Spinal cord (tissue), 10 donors: ENCODE results near the gene FRMD3. TPM values are rescaled to one million over a fixed set of nuclear protein-coding genes. Genes with fewer than 3 reads are reported as not detected.
A peak's percentile ranks its signal among the peaks of the same experiment; 100 is the strongest.
"Not testable (repeated sequence)": the region's sequence is repeated elsewhere in the genome, so short reads cannot be mapped to it uniquely, and the experiment has no call there.

Source experiments
- DNase-seq, 6 donors: peaks; one replicate each; pipeline versions ENCODE4 v3.0.0 to v3.0.0-alpha.2; 2013 to 2015; ENCODE audit warnings: low spot score in 6 of 6, low read depth in 4 of 6
- H3K27ac ChIP-seq: one replicate; pipeline ENCODE4 v1.5.1; 2013; ENCODE audit warnings: low read depth, low read length, control low read depth
- H3K27me3 ChIP-seq: one replicate; pipeline ENCODE4 v1.6.1; 2013; ENCODE audit warnings: low read length; ENCODE audit not compliant: control insufficient read depth, insufficient read depth
- H3K36me3 ChIP-seq: one replicate; pipeline ENCODE4 v1.6.1; 2013; ENCODE audit warnings: low read length; ENCODE audit not compliant: control insufficient read depth, insufficient read depth
- H3K4me1 ChIP-seq: one replicate; pipeline ENCODE4 v1.6.1; 2013; ENCODE audit warnings: low read length; ENCODE audit not compliant: control insufficient read depth, insufficient read depth
- H3K4me3 ChIP-seq: one replicate; pipeline ENCODE4 v1.5.1; 2013; ENCODE audit warnings: low read depth, low read length, control low read depth
- H3K9me3 ChIP-seq: one replicate; pipeline ENCODE4 v1.6.1; 2013; ENCODE audit warnings: low read length; ENCODE audit not compliant: control insufficient read depth, insufficient read depth
- WGBS: methylation state at CpG from one replicate; pipeline ENCODE4 v1.1.5; 2013; ENCODE audit warnings: missing lambda C conversion rate; ENCODE audit not compliant: insufficient coverage; 5-methylcytosine and 5-hydroxymethylcytosine counted together
- polyA plus RNA-seq, 2 donors: library from polyadenylated mRNA; unstranded; fragments of 120-200 nt; gene quantifications; one replicate each; pipeline ENCODE4 v1.2.1, GENCODE V29; 2013; ENCODE audit not compliant: insufficient read length in 2 of 2
- total RNA-seq, 2 donors: library from RNA; depleted of rRNA in 1 of 2; stranded (reverse); fragments of 120-200 nt in 1 of 2; fragments of >200 nt in 1 of 2; gene quantifications; one replicate each; pipeline versions ENCODE4 v1.2.3 to v1.2.4, GENCODE V29; 2013 to 2014
- donor health status: healthy.

Gene FRMD3
- total and polyA plus RNA-seq, 4 donors: 12.6 to 26.8 (median 16.5) TPM

- peaks cover 9% of the 10 kb centered on the region for H3K27me3 ChIP-seq
Measured at GRCh38 chr9:83533296-83533695, 4.9 kb downstream of the FRMD3 start.

GRCh38 chr9:83526901-83527300 is 11.3 kb downstream of the FRMD3 start:
- Histone ChIP-seq H3K36me3 (no peaks in the 10 kb centered on the region), H3K27ac (peak overlapping the region; percentile 57), H3K4me1 (no peaks in the 10 kb centered on the region), H3K4me3 (no peak overlapping the region), H3K9me3 (peaks cover 2% of the 10 kb centered on the region), H3K27me3 (no peaks in the 10 kb centered on the region)
- WGBS: 15% methylated on average over 3 of the region's 3 CpGs
- DNase-seq: peak in 1 of 6 donors; percentile 41

More at GRCh38 chr9:83533296-83533695, 4.9 kb downstream of the FRMD3 start:
- Histone ChIP-seq H3K36me3 (no peaks in the 10 kb centered on the region), H3K9me3 (peaks cover 2% of the 10 kb centered on the region), H3K4me3 (no peak overlapping the region), H3K4me1 (peaks cover 11% of the 10 kb centered on the region), H3K27ac (no peak overlapping the region)
- WGBS: no CpG with 5 or more reads among the region's 2 CpGs
- no peak for DNase-seq

- H3K4me1 ChIP-seq: no peaks in the 10 kb centered on the region
- peaks cover 2% of the 10 kb centered on the region for H3K9me3 ChIP-seq
- 90% methylated on average over 2 of the region's 2 CpGs for WGBS
- peak overlapping the region; percentile 42 for H3K27ac ChIP-seq
- no peaks in the 10 kb centered on the region for H3K27me3 ChIP-seq
- H3K36me3 ChIP-seq: no peaks in the 10 kb centered on the region
- DNase-seq: no peak
- no peak overlapping the region for H3K4me3 ChIP-seq
Measured at GRCh38 chr9:83526211-83526610, 12.0 kb downstream of the FRMD3 start.

GRCh38 chr9:83523684-83524083 is 14.5 kb downstream of the FRMD3 start:
- DNase-seq: no peak
- H3K4me3 ChIP-seq: no peak overlapping the region
- H3K4me1 ChIP-seq: no peaks in the 10 kb centered on the region
- no peak overlapping the region for H3K27ac ChIP-seq
- H3K9me3 ChIP-seq: no peaks in the 10 kb centered on the region
- H3K27me3 ChIP-seq: no peaks in the 10 kb centered on the region
- H3K36me3 ChIP-seq: no peaks in the 10 kb centered on the region

- no peaks in the 10 kb centered on the region for H3K4me1 ChIP-seq
- peaks cover 1% of the 10 kb centered on the region for H3K9me3 ChIP-seq
- H3K36me3 ChIP-seq: no peaks in the 10 kb centered on the region
- no peak for DNase-seq
- H3K4me3 ChIP-seq: no peak overlapping the region
- WGBS: 82% methylated on average over 3 of the region's 4 CpGs
- no peaks in the 10 kb centered on the region for H3K27me3 ChIP-seq
- H3K27ac ChIP-seq: no peak overlapping the region
Measured at GRCh38 chr9:83521411-83521810, 16.8 kb downstream of the FRMD3 start.

- Histone ChIP-seq H3K27me3 (no peaks in the 10 kb centered on the region), H3K9me3 (peaks cover 1% of the 10 kb centered on the region), H3K4me3 (no peak overlapping the region), H3K4me1 (no peaks in the 10 kb centered on the region), H3K27ac (no peak overlapping the region), H3K36me3 (no peaks in the 10 kb centered on the region)
- no peak for DNase-seq
- no CpG with 5 or more reads among the region's 1 CpG for WGBS
Measured at GRCh38 chr9:83521011-83521410, 17.2 kb downstream of the FRMD3 start.

GRCh38 chr9:83520292-83520691 is 17.9 kb downstream of the FRMD3 start:
- no peaks in the 10 kb centered on the region for H3K27me3 ChIP-seq

GRCh38 chr9:83517980-83518379 is 20.2 kb downstream of the FRMD3 start:
- H3K27ac ChIP-seq, H3K4me1 ChIP-seq, H3K36me3 ChIP-seq, H3K27me3 ChIP-seq, H3K4me3 ChIP-seq, DNase-seq, H3K9me3 ChIP-seq: not testable (repeated sequence)

More at GRCh38 chr9:83520292-83520691, 17.9 kb downstream of the FRMD3 start:
- Histone ChIP-seq H3K9me3 (peaks cover 1% of the 10 kb centered on the region), H3K4me1 (no peaks in the 10 kb centered on the region), H3K4me3 (no peak overlapping the region), H3K36me3 (no peaks in the 10 kb centered on the region), H3K27ac (no peak overlapping the region)
- DNase-seq: no peak
- 89% methylated on average over 1 of the region's 1 CpG for WGBS

- Histone ChIP-seq H3K4me3 (no peak overlapping the region), H3K36me3 (no peaks in the 10 kb centered on the region), H3K4me1 (peaks cover 3% of the 10 kb centered on the region), H3K27me3 (no peaks in the 10 kb centered on the region), H3K9me3 (peaks cover 1% of the 10 kb centered on the region), H3K27ac (no peak overlapping the region)
- DNase-seq: no peak
- no CpG with 5 or more reads among the region's 2 CpGs for WGBS
Measured at GRCh38 chr9:83514767-83515166, 23.4 kb downstream of the FRMD3 start.

GRCh38 chr9:83512621-83513020 is 25.6 kb downstream of the FRMD3 start:
- peaks cover 3% of the 10 kb centered on the region for H3K4me1 ChIP-seq
- H3K27me3 ChIP-seq: no peaks in the 10 kb centered on the region
- H3K9me3 ChIP-seq: no peaks in the 10 kb centered on the region
- no peak overlapping the region for H3K4me3 ChIP-seq
- H3K36me3 ChIP-seq: no peaks in the 10 kb centered on the region
- DNase-seq: no peak
- no peak overlapping the region for H3K27ac ChIP-seq
- 82% methylated on average over 1 of the region's 3 CpGs for WGBS
